Ishikawa (cell line): ENCODE results near the gene PXT1.

ENCODE experiments used
- CEBPB ChIP-seq: IDR thresholded peaks from 2 replicates; pipeline ENCODE4 v1.6.1; 2012
- CREB1 ChIP-seq: IDR thresholded peaks from 2 replicates; pipeline ENCODE4 v1.6.1; 2012; ENCODE audit warnings: low read depth
- EGR1 ChIP-seq: IDR thresholded peaks from 2 replicates; pipeline ENCODE4 v1.6.1; 2012
- EP300 ChIP-seq: IDR thresholded peaks from 2 replicates; pipeline ENCODE4 v1.6.1; 2012; ENCODE audit warnings: borderline replicate concordance
- FOXM1 ChIP-seq: IDR thresholded peaks from 2 replicates; pipeline ENCODE4 v1.6.1; 2012; ENCODE audit warnings: low read depth, borderline replicate concordance
- MAX ChIP-seq: IDR thresholded peaks from 2 replicates; pipeline ENCODE4 v1.6.1; 2012
- RAD21 ChIP-seq: IDR thresholded peaks from 2 replicates; pipeline ENCODE4 v1.6.1; 2012; ENCODE audit warnings: low read depth
- TAF1 ChIP-seq: IDR thresholded peaks from 2 replicates; pipeline ENCODE4 v1.6.1; 2012; ENCODE audit warnings: low read depth, mild to moderate bottlenecking
- TCF12 ChIP-seq: IDR thresholded peaks from 2 replicates; pipeline ENCODE4 v1.6.1; 2012; ENCODE audit warnings: low read depth
- TEAD4 ChIP-seq: IDR thresholded peaks from 2 replicates; pipeline ENCODE4 v1.6.1; 2012
- YY1 ChIP-seq: IDR thresholded peaks from 2 replicates; pipeline ENCODE4 v1.6.1; 2012; ENCODE audit warnings: low read depth
- ZBTB7A ChIP-seq: IDR thresholded peaks from 2 replicates; pipeline ENCODE4 v1.6.1; 2012; ENCODE audit warnings: low read depth

DNA sequence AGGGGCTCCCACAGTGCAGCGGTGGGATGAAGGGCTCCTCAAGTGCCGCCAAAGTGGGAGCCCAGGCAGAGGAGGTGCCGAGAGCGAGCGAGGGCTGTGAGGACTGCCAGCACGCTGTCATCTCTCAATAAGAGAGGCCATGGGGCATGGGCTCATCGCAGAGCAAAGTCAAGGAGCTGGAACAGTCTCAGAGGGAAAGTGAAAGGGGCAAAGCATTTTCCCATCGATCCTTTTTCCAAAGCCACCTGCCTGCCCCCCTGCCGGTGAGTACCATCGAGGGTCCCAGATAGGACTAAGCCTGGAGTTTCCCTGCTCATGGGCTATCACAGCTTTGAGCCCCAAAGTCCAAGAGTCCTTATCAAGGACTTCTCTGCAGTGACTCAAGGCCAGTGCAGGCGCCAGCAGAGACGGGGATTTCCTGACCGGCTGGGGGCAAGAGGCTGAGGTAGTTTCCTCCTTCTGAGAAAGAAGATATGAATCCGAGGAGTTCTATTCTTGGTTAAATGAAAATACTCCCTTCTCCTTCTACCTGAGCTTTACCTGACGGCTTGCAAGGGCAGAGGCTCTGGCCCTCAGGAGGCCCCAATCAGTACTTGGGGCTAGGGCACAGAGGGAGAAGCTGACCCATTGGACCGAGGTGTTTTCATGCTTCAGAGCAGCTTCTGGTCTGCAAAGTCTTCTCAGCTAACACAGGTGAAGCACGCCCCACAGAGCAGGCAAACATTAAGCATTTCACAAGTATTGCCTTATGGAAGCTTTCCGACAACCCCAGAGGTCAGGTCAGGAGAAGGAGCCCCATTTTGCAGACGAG, 77.8 kb downstream of the PXT1 start:
- TF ChIP-seq RAD21 (no peak), TAF1 (no peak), EP300 (no peak), TEAD4 (no peak), MAX (no peak), FOXM1 (no peak), TCF12 (no peak), CREB1 (no peak), YY1 (no peak), EGR1 (no peak), CEBPB (no peak), ZBTB7A (no peak)
